DND-41 (cell line): ENCODE data around the gene EEFSEC.

Experiments
- EZH2 ChIP-seq: IDR thresholded peaks from 3 replicates; pipeline ENCODE4 v1.6.1; 2012; ENCODE audit warnings: borderline replicate concordance, low read depth, mild to moderate bottlenecking, moderate library complexity, low read length, inconsistent platforms; ENCODE audit not compliant: severe bottlenecking
- TF ChIP-seq, protein P1 (sequence below): IDR thresholded peaks from 2 replicates; pipeline ENCODE4 v1.5.1; 2012; ENCODE audit warnings: borderline replicate concordance, low read length, moderate library complexity, mild to moderate bottlenecking; ENCODE audit not compliant: poor library complexity, severe bottlenecking; ENCODE audit errors: extremely low read depth

DNA sequence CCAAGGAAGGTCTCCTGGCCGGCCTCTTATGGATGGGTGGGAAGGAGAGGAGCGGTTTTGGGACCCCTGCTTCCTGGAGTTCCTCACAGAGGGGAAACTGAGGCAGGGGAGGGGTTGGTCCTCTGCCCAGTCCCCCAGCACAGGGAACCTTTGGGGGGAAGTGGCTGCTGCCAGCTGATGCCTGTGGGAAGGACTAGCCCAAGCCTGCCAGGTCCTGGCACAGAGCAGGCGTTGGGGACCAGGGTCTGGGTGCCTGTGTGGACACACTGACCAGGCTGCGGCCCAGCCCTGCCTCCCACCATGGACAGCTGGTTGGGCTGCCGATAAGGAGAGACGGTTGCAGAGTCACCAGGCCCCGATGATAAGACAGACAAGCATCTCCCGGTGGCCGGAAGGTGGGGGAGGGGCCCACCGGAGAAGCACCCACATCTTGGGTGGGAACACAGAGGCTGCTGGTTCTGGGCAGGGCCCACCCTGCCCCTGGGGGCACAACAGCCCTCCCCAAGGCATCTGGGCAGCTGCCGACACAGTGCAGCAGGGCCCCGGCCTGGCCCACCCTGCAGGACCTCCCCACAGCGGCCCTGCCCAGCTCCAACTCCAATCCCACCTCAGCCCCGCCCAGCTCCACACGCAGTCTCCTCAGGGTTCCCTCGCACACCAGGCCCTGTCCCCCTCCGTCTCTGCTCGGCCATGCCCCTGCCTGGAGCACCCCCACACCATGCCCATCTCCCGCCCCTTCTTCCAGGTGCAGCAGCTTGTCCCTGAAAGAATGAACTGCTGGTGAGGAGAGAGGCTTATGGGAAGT, 262.7 kb downstream of the EEFSEC start:
- TF ChIP-seq, protein P1, sequence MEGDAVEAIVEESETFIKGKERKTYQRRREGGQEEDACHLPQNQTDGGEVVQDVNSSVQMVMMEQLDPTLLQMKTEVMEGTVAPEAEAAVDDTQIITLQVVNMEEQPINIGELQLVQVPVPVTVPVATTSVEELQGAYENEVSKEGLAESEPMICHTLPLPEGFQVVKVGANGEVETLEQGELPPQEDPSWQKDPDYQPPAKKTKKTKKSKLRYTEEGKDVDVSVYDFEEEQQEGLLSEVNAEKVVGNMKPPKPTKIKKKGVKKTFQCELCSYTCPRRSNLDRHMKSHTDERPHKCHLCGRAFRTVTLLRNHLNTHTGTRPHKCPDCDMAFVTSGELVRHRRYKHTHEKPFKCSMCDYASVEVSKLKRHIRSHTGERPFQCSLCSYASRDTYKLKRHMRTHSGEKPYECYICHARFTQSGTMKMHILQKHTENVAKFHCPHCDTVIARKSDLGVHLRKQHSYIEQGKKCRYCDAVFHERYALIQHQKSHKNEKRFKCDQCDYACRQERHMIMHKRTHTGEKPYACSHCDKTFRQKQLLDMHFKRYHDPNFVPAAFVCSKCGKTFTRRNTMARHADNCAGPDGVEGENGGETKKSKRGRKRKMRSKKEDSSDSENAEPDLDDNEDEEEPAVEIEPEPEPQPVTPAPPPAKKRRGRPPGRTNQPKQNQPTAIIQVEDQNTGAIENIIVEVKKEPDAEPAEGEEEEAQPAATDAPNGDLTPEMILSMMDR = no peak
- TF ChIP-seq EZH2 = no peak
